CD8-positive, alpha-beta memory T cell (primary cell): ENCODE data around the gene TRIM72. TPM values are rescaled to one million over a fixed set of nuclear protein-coding genes. Genes with fewer than 3 reads are reported as not detected.
"Not testable (repeated sequence)": the region's sequence is repeated elsewhere in the genome, so short reads cannot be mapped to it uniquely, and the experiment has no call there.

Experiments used
- CTCF ChIA-PET: fragments of 350-600 bp; sonication (Branson Sonifier 250); formaldehyde crosslinking; loops from one replicate; lab custom pipeline; 2021; ENCODE audit warnings: antibody characterized with exemption; lab: Charles Lee
- POLR2A ChIA-PET: fragments of 350-600 bp; sonication (Branson Sonifier 250); formaldehyde crosslinking; loops from one replicate; lab custom pipeline; 2021; ENCODE audit warnings: antibody characterized with exemption; lab: Charles Lee
- DNase-seq, 5 donors: peaks; one replicate each; pipeline versions ENCODE4 v3.0.0 to v3.0.0-alpha.2; 2020 to 2022; ENCODE audit warnings: mixed read lengths in 1 of 5
- H3K27ac ChIP-seq: one replicate; pipeline ENCODE4 v1.7.0; 2013; ENCODE audit warnings: low read depth, mild to moderate bottlenecking, low read length, moderate library complexity
- H3K27me3 ChIP-seq: 2 replicates; pipeline ENCODE4 v1.7.0; 2013; ENCODE audit warnings: low read length, mild to moderate bottlenecking; ENCODE audit not compliant: insufficient read depth, poor library complexity, severe bottlenecking
- H3K36me3 ChIP-seq: 2 replicates; pipeline ENCODE4 v1.7.0; 2013; ENCODE audit warnings: mild to moderate bottlenecking, low read length, moderate library complexity; ENCODE audit not compliant: insufficient read depth
- H3K4me1 ChIP-seq: 2 replicates; pipeline ENCODE4 v1.7.0; 2013; ENCODE audit warnings: mild to moderate bottlenecking, low read length, moderate library complexity; ENCODE audit not compliant: insufficient read depth
- H3K4me3 ChIP-seq: 2 replicates; pipeline ENCODE4 v1.7.0; 2013; ENCODE audit warnings: mild to moderate bottlenecking, low read length
- H3K9me3 ChIP-seq: 2 replicates; pipeline ENCODE4 v1.7.0; 2013; ENCODE audit warnings: mild to moderate bottlenecking, low read length
- H3K27ac Mint-ChIP-seq, 8 donors: one replicate each; pipeline ENCODE4 v1.8.0; 2020 to 2021; ENCODE audit warnings: mixed read lengths in 8 of 8, mild to moderate bottlenecking in 6 of 8, inconsistent platforms in 3 of 8, moderate library complexity in 3 of 8
- H3K27me3 Mint-ChIP-seq, 2 donors: one replicate each; pipeline ENCODE4 v1.8.0; 2020 to 2021; ENCODE audit warnings: mixed read lengths in 2 of 2, mild to moderate bottlenecking in 1 of 2, moderate library complexity in 1 of 2
- H3K36me3 Mint-ChIP-seq, 3 donors: one replicate each; pipeline ENCODE4 v1.8.0; 2020 to 2021; ENCODE audit warnings: mixed read lengths in 3 of 3, inconsistent platforms in 1 of 3, mild to moderate bottlenecking in 1 of 3
- H3K4me1 Mint-ChIP-seq, 3 donors: one replicate each; pipeline ENCODE4 v1.8.0; 2020 to 2021; ENCODE audit warnings: mixed read lengths in 3 of 3, inconsistent platforms in 1 of 3, mild to moderate bottlenecking in 1 of 3
- H3K4me3 Mint-ChIP-seq, 7 donors: one replicate each; pipeline ENCODE4 v1.8.0; 2020 to 2021; ENCODE audit warnings: mixed read lengths in 7 of 7, mild to moderate bottlenecking in 6 of 7, moderate library complexity in 4 of 7, inconsistent platforms in 2 of 7
- H3K9me3 Mint-ChIP-seq, 5 donors: one replicate each; pipeline ENCODE4 v1.8.0; 2020 to 2022; ENCODE audit warnings: mixed read lengths in 5 of 5, mild to moderate bottlenecking in 3 of 5, moderate library complexity in 2 of 5, inconsistent platforms in 1 of 5
- polyA plus RNA-seq: library from polyadenylated mRNA; unstranded; fragments of 300-500 nt; fragmentation: Illumina TruSeq; gene quantifications from one replicate; pipeline ENCODE4 v1.2.3, GENCODE V29; 2021
- total RNA-seq, 2 experiments: library from RNA; stranded (reverse); gene quantifications; one replicate each; pipeline ENCODE4 v1.2.3, GENCODE V29; 2021

TRIM72 gene
- total and polyA plus RNA-seq, 3 experiments from 2014 or later, result not detected

DNA sequence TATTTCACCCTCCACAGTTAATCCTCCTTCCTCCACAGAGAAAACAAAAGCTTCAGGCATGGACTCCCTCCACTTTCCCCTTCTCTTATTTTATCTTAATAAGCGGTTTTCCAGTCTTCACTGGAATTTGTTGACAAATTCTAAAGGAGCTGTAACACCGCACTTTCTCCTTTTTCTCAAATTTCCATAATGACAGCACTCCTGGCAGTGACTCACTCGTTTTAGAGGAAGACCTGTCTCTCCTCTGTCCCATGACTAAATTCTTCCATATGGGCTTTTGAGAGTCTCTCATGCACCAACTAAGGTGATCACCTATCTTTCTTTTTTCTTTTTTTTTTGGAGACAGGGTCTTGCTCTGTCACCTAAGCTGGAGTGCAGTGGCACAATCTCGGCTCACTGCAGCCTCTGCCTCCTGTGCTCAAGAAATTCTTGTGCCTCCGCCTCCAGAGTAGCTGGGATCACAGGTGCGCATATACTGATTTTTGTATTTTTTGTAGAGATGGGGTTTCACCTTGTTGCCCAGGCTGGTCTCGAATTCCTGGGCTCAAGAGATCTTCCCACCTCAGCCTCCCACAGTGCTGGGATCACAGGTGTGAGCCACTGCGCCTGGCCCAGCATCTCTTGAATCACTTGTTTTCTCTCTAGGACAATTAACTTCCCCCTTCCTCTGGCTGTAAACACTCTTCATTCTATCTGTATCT is 53.6 kb downstream of the TRIM72 start:
- Histone ChIP-seq H3K27ac (no peak overlapping the region), H3K27me3 (no peaks in the 10 kb centered on the region), H3K9me3 (no peaks in the 10 kb centered on the region), H3K4me1 (peaks cover 16% of the 10 kb centered on the region), H3K36me3 (no peaks in the 10 kb centered on the region), H3K4me3 (no peak overlapping the region)
- H3K4me1 Mint-ChIP-seq, result peaks cover 26 to 28% (median 27%) of the 10 kb centered on the region in 3 donors
- no peak for DNase-seq
- CTCF ChIA-PET, result interaction anchor here (1.2 kb wide), 1 partner anchor 12 kb away, joined by 3 read pairs; no protein-coding TSS in a partner anchor
- H3K4me3 Mint-ChIP-seq, result peak overlapping the region in 1 of 7 donors; percentile 36
- H3K27ac Mint-ChIP-seq, result peak overlapping the region in 6 of 8 donors; percentile 3 to 95 (median 70)
- POLR2A ChIA-PET, result no interaction called here
- no peaks in the 10 kb centered on the region for H3K9me3 Mint-ChIP-seq
- peaks cover 0 to 1% (median 0%) of the 10 kb centered on the region in 3 donors for H3K36me3 Mint-ChIP-seq
- peaks cover 4 to 9% of the 10 kb centered on the region in 2 donors for H3K27me3 Mint-ChIP-seq

- H3K27me3 Mint-ChIP-seq, result peaks cover 4 to 9% of the 10 kb centered on the region in 2 donors
- peaks cover 0 to 1% (median 0%) of the 10 kb centered on the region in 3 donors for H3K36me3 Mint-ChIP-seq
- ChIA-PET POLR2A (no interaction called here), CTCF (interaction anchor here (1.2 kb wide), 1 partner anchor 12 kb away, joined by 3 read pairs; no protein-coding TSS in a partner anchor)
- no peak for DNase-seq
- no peaks in the 10 kb centered on the region for H3K9me3 ChIP-seq
- H3K27ac Mint-ChIP-seq, result peak overlapping the region in 3 of 8 donors; percentile 3 to 82 (median 26)
- H3K4me3 Mint-ChIP-seq, result peak overlapping the region in 2 of 7 donors; percentile 19 to 51
- peaks cover 16% of the 10 kb centered on the region for H3K4me1 ChIP-seq
- H3K4me3 ChIP-seq, result no peak overlapping the region
- H3K27ac ChIP-seq, result no peak overlapping the region
- peaks cover 21 to 25% (median 22%) of the 10 kb centered on the region in 3 donors for H3K4me1 Mint-ChIP-seq
- H3K9me3 Mint-ChIP-seq, result no peaks in the 10 kb centered on the region
- no peaks in the 10 kb centered on the region for H3K36me3 ChIP-seq
- H3K27me3 ChIP-seq, result no peaks in the 10 kb centered on the region
Measured at GRCh38 chr16:31268033-31268365, 54.1 kb downstream of the TRIM72 start.

DNA sequence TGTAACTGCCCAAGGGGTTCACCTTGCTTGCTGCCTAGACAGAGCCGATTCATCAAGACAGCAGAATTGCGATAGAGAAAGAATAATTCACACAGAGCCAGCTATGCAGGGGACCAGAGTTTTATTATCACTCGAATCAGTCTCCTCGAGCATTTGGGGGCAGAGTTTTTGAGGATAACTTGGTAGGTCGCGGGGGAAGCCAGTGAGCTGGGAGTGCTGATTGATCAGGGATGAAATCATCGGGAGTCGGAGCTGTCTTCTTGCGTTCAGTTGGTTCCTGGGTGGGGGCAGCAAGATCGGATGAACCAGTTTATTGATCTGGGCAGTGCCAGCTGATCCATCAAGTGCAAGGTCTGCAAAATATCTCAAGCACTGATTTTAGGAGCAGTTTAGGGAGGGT is 55.0 kb downstream of the TRIM72 start:
- peaks cover 6 to 9% of the 10 kb centered on the region in 2 donors for H3K27me3 Mint-ChIP-seq
- H3K36me3 Mint-ChIP-seq, result no peaks in the 10 kb centered on the region
- no peak overlapping the region for H3K4me3 ChIP-seq
- H3K27ac Mint-ChIP-seq, result peak overlapping the region in 1 of 8 donors; percentile 36
- H3K27me3 ChIP-seq, result no peaks in the 10 kb centered on the region
- no peak overlapping the region for H3K27ac ChIP-seq
- no peaks in the 10 kb centered on the region for H3K36me3 ChIP-seq
- no peak for DNase-seq
- peaks cover 12% of the 10 kb centered on the region for H3K4me1 ChIP-seq
- no peaks in the 10 kb centered on the region for H3K9me3 Mint-ChIP-seq
- H3K4me1 Mint-ChIP-seq, result peaks cover 15 to 19% (median 17%) of the 10 kb centered on the region in 3 donors
- peak overlapping the region in 1 of 7 donors; percentile 33 for H3K4me3 Mint-ChIP-seq
- ChIA-PET POLR2A (no interaction called here), CTCF (no interaction called here)
- H3K9me3 ChIP-seq, result no peaks in the 10 kb centered on the region

- peaks cover 15 to 19% (median 17%) of the 10 kb centered on the region in 3 donors for H3K4me1 Mint-ChIP-seq
- Histone ChIP-seq H3K36me3 (no peaks in the 10 kb centered on the region), H3K27me3 (no peaks in the 10 kb centered on the region), H3K9me3 (no peaks in the 10 kb centered on the region), H3K4me1 (peaks cover 12% of the 10 kb centered on the region), H3K27ac (no peak overlapping the region), H3K4me3 (no peak overlapping the region)
- no peaks in the 10 kb centered on the region for H3K36me3 Mint-ChIP-seq
- no peak overlapping the region for H3K27ac Mint-ChIP-seq
- peaks cover 6 to 9% of the 10 kb centered on the region in 2 donors for H3K27me3 Mint-ChIP-seq
- CTCF ChIA-PET, result no interaction called here
- DNase-seq, result no peak
- H3K9me3 Mint-ChIP-seq, result no peaks in the 10 kb centered on the region
- H3K4me3 Mint-ChIP-seq, result no peak overlapping the region
- POLR2A ChIA-PET, result no interaction called here
Measured at GRCh38 chr16:31269541-31269940, 55.6 kb downstream of the TRIM72 start.

- H3K9me3 ChIP-seq, H3K4me3 ChIP-seq, POLR2A ChIA-PET, H3K27ac ChIP-seq, CTCF ChIA-PET, H3K27me3 ChIP-seq, H3K36me3 ChIP-seq, H3K27me3 Mint-ChIP-seq, H3K4me3 Mint-ChIP-seq, H3K9me3 Mint-ChIP-seq, H3K36me3 Mint-ChIP-seq, DNase-seq: not testable (repeated sequence)
- peaks cover 15 to 19% (median 16%) of the 10 kb centered on the region in 3 donors for H3K4me1 Mint-ChIP-seq
- H3K4me1 ChIP-seq, result peaks cover 12% of the 10 kb centered on the region
- H3K27ac Mint-ChIP-seq, result peak overlapping the region in 1 of 8 donors; percentile 27
Measured at GRCh38 chr16:31269973-31270372, 56.1 kb downstream of the TRIM72 start.

DNA sequence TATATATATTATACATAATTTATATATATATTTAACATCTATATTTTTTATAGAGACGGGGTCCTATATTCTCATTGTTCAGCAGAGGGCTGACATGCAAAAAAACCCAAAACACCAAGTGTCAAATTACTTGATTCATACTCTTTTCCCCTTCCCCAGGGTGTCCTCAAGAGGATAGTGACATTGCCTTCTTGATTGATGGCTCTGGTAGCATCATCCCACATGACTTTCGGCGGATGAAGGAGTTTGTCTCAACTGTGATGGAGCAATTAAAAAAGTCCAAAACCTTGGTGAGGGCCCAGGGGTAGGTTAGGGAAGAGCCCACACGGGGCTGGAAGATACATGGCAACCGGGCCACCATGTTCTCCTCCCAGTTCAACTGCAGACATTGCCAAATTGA is 56.9 kb downstream of the TRIM72 start:
- Histone ChIP-seq H3K4me1 (peaks cover 4% of the 10 kb centered on the region), H3K27me3 (no peaks in the 10 kb centered on the region), H3K36me3 (no peaks in the 10 kb centered on the region), H3K4me3 (no peak overlapping the region), H3K27ac (no peak overlapping the region), H3K9me3 (no peaks in the 10 kb centered on the region)
- Mint-ChIP-seq H3K4me1 (peaks cover 7 to 11% (median 8%) of the 10 kb centered on the region in 3 donors), H3K4me3 (no peak overlapping the region), H3K27me3 (peaks cover 6 to 9% of the 10 kb centered on the region in 2 donors), H3K27ac (no peak overlapping the region), H3K9me3 (no peaks in the 10 kb centered on the region), H3K36me3 (no peaks in the 10 kb centered on the region)
- ChIA-PET POLR2A (no interaction called here), CTCF (no interaction called here)
- no peak for DNase-seq

DNA sequence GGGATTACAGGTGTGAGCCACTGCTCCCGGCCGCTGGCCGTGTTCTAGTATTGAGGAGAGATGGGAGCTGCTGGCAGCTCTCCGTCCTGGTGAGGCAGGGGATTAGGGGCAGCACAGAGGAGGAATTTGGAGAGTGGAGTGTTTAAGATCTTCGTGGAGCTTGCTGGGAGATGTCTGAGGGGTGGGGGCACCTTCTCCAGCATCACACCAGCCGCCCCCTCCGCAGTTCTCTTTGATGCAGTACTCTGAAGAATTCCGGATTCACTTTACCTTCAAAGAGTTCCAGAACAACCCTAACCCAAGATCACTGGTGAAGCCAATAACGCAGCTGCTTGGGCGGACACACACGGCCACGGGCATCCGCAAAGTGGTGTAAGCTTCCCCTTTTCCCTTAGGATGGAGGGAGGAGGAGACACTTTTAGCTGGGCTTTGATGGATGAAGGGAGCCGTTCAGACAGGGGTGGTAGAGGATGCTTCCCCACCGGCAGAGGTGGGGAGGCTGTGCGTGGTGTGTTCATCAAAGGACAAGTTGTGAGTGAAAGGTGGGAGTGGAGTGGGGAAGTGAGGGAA is 57.8 kb downstream of the TRIM72 start:
- Histone ChIP-seq H3K27me3 (no peaks in the 10 kb centered on the region), H3K36me3 (no peaks in the 10 kb centered on the region), H3K27ac (no peak overlapping the region), H3K9me3 (no peaks in the 10 kb centered on the region), H3K4me3 (no peak overlapping the region), H3K4me1 (no peaks in the 10 kb centered on the region)
- peaks cover 6 to 9% of the 10 kb centered on the region in 2 donors for H3K27me3 Mint-ChIP-seq
- H3K27ac Mint-ChIP-seq, result peak overlapping the region in 2 of 8 donors; percentile 56 to 81
- ChIA-PET POLR2A (no interaction called here), CTCF (no interaction called here)
- H3K4me1 Mint-ChIP-seq, result peaks cover 4 to 9% (median 5%) of the 10 kb centered on the region in 3 donors
- no peaks in the 10 kb centered on the region for H3K36me3 Mint-ChIP-seq
- no peak for DNase-seq
- no peaks in the 10 kb centered on the region for H3K9me3 Mint-ChIP-seq
- no peak overlapping the region for H3K4me3 Mint-ChIP-seq

DNA sequence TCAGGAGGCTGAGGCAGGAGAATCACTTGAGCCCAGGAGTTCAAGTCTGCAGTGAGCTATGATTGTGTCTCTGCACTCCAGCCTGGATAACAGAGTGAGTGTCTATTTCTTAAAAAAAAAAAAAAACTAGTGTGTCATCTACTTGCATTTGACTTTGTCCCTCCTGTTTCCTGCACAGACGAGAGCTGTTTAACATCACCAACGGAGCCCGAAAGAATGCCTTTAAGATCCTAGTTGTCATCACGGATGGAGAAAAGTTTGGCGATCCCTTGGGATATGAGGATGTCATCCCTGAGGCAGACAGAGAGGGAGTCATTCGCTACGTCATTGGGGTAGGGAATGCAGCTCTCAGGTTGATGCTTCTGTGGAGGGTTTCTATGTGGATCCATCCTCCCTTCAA is 59.3 kb downstream of the TRIM72 start:
- no peaks in the 10 kb centered on the region for H3K9me3 ChIP-seq
- H3K27me3 ChIP-seq, result no peaks in the 10 kb centered on the region
- CTCF ChIA-PET, result interaction anchor here (1.0 kb wide), 1 partner anchor 9 kb away, joined by 3 read pairs; no protein-coding TSS in a partner anchor
- Mint-ChIP-seq H3K36me3 (no peaks in the 10 kb centered on the region), H3K27me3 (peaks cover 5% of the 10 kb centered on the region in 2 donors), H3K9me3 (no peaks in the 10 kb centered on the region), H3K27ac (no peak overlapping the region), H3K4me1 (peaks cover 0 to 2% (median 0%) of the 10 kb centered on the region in 3 donors), H3K4me3 (no peak overlapping the region)
- H3K27ac ChIP-seq, result no peak overlapping the region
- H3K4me1 ChIP-seq, result no peaks in the 10 kb centered on the region
- H3K4me3 ChIP-seq, result no peak overlapping the region
- POLR2A ChIA-PET, result no interaction called here
- DNase-seq, result no peak
- H3K36me3 ChIP-seq, result no peaks in the 10 kb centered on the region
